ENCODE results near the gene ALK.

GRCh38 chr2:29615841-29616240 lies 305.5 kb downstream of the ALK start:
- TF ChIP-seq, protein P1, sequence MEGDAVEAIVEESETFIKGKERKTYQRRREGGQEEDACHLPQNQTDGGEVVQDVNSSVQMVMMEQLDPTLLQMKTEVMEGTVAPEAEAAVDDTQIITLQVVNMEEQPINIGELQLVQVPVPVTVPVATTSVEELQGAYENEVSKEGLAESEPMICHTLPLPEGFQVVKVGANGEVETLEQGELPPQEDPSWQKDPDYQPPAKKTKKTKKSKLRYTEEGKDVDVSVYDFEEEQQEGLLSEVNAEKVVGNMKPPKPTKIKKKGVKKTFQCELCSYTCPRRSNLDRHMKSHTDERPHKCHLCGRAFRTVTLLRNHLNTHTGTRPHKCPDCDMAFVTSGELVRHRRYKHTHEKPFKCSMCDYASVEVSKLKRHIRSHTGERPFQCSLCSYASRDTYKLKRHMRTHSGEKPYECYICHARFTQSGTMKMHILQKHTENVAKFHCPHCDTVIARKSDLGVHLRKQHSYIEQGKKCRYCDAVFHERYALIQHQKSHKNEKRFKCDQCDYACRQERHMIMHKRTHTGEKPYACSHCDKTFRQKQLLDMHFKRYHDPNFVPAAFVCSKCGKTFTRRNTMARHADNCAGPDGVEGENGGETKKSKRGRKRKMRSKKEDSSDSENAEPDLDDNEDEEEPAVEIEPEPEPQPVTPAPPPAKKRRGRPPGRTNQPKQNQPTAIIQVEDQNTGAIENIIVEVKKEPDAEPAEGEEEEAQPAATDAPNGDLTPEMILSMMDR (IDR thresholded peaks at IDR 0.05), result no peak
- no peak for TF ChIP-seq POLR2A (IDR thresholded peaks at IDR 0.05)
